Ovary (tissue), 3 donors: ENCODE results near the gene CRAMP1.

Experiments used
- EP300 ChIP-seq: sonication (generic); formaldehyde crosslinking; IDR thresholded peaks from one replicate; pipeline ENCODE4 v1.6.1; 2017; ENCODE audit warnings: antibody characterized with exemption
- POLR2A ChIP-seq: fragments of 450-650 bp; IDR thresholded peaks from one replicate; pipeline ENCODE4 v1.6.1; 2017; ENCODE audit warnings: antibody characterized with exemption, mild to moderate bottlenecking, moderate library complexity
- TF ChIP-seq, protein P1 (sequence below), 3 donors: fragments of 450-650 bp in 2 of 3; fragments of 200-600 bp in 1 of 3; IDR thresholded peaks; one replicate each; pipeline versions ENCODE4 v1.5.1 to v1.8.0; 2016 to 2022; ENCODE audit warnings: antibody characterized with exemption in 3 of 3, mild to moderate bottlenecking in 1 of 3
- donor health status: DM: no; HTN: no; CAD: no.

DNA sequence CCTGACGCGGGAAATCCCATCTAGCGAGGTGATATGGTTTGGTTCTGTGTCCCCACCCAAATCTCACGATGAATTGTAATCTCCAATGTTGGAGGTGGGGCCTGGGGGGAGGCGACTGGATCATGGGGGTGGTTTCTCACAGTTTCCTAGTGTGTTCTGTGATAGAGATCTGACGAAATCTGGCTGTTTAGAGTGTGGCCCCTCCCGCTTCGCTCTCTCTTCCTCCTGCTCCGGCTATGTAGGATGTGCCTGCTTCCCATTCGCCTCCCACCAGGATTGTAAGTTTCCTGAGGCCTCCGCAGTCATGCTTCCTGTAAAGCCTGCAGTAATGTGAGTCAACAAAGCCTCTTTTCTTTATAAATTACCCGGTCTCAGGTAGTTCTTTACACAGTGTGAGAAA is 31.9 kb upstream of the CRAMP1 start:
- TF ChIP-seq, protein P1, sequence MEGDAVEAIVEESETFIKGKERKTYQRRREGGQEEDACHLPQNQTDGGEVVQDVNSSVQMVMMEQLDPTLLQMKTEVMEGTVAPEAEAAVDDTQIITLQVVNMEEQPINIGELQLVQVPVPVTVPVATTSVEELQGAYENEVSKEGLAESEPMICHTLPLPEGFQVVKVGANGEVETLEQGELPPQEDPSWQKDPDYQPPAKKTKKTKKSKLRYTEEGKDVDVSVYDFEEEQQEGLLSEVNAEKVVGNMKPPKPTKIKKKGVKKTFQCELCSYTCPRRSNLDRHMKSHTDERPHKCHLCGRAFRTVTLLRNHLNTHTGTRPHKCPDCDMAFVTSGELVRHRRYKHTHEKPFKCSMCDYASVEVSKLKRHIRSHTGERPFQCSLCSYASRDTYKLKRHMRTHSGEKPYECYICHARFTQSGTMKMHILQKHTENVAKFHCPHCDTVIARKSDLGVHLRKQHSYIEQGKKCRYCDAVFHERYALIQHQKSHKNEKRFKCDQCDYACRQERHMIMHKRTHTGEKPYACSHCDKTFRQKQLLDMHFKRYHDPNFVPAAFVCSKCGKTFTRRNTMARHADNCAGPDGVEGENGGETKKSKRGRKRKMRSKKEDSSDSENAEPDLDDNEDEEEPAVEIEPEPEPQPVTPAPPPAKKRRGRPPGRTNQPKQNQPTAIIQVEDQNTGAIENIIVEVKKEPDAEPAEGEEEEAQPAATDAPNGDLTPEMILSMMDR (IDR thresholded peaks at IDR 0.05): no peak
- TF ChIP-seq POLR2A: no peak
- no peak for TF ChIP-seq EP300
